ENCODE measurements around the gene PLEKHA5. TPM values are rescaled to one million over a fixed set of nuclear protein-coding genes. Genes with fewer than 3 reads are reported as not detected.
A peak's percentile ranks its signal among the peaks of the same experiment; 100 is the strongest.

PLEKHA5 gene
- total RNA-seq, 2 donors from 2014 or later = 8.9 to 10.3 TPM

GRCh38 chr12:19110221-19110940 is 19.2 kb upstream of the PLEKHA5 start:
- Mint-ChIP-seq H3K4me3 (no peak overlapping the region), H3K27me3 (peaks cover 19% of the 10 kb centered on the region), H3K27ac (no peak overlapping the region), H3K4me1 (no peaks in the 10 kb centered on the region), H3K36me3 (ENCODE audit: low read depth) (no peaks in the 10 kb centered on the region)
- DNase-seq (no peak), ATAC-seq (no peak)
- no peaks in the 10 kb centered on the region for H3K9me3 ChIP-seq (ENCODE audit: control insufficient read depth, low read length, poor library complexity, severe bottlenecking)

- H3K27ac Mint-ChIP-seq = no peak overlapping the region
- H3K4me1 Mint-ChIP-seq = no peaks in the 10 kb centered on the region
- peaks cover 13% of the 10 kb centered on the region for H3K27me3 Mint-ChIP-seq
- DNase-seq (no peak), ATAC-seq (no peak)
- no peaks in the 10 kb centered on the region for H3K9me3 ChIP-seq (ENCODE audit: control insufficient read depth, low read length, poor library complexity, severe bottlenecking)
- H3K4me3 Mint-ChIP-seq = no peak overlapping the region
- no peaks in the 10 kb centered on the region for H3K36me3 Mint-ChIP-seq (ENCODE audit: low read depth)
These were observed 16.1 kb upstream of the PLEKHA5 start for GRCh38 chr12:19113464-19113863.

- Mint-ChIP-seq H3K36me3 (ENCODE audit: low read depth) (no peaks in the 10 kb centered on the region), H3K27ac (no peak overlapping the region), H3K27me3 (peaks cover 12% of the 10 kb centered on the region), H3K4me3 (no peak overlapping the region), H3K4me1 (no peaks in the 10 kb centered on the region)
- H3K9me3 ChIP-seq (ENCODE audit: control insufficient read depth, low read length, poor library complexity, severe bottlenecking) = no peaks in the 10 kb centered on the region
- no peak for ATAC-seq
- DNase-seq = no peak
These were observed 14.2 kb upstream of the PLEKHA5 start for GRCh38 chr12:19115285-19115684.

DNA sequence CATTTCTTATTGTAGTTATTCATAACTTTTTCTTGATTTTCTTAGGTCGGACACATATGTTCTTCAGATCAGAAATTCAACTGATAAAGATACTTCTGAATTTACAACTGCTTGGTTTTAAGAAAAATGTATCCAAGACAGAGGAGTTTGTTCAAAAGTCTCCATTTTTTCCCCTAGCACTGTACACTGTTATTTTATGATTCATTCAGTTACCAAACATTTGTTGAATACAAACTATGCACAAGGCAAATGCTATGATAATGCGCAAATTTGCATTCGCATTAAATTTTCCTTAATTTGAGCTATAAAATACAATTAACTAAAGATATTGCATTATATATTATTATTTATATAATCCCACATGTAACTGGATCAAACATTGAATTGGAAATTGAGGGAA is 10.1 kb upstream of the PLEKHA5 start:
- no peaks in the 10 kb centered on the region for H3K4me1 Mint-ChIP-seq
- ATAC-seq (no peak), DNase-seq (no peak)
- no peak overlapping the region for H3K27ac Mint-ChIP-seq
- H3K36me3 Mint-ChIP-seq (ENCODE audit: low read depth) = no peaks in the 10 kb centered on the region
- no peaks in the 10 kb centered on the region for H3K9me3 ChIP-seq (ENCODE audit: control insufficient read depth, low read length, poor library complexity, severe bottlenecking)
- H3K4me3 Mint-ChIP-seq = no peak overlapping the region
- H3K27me3 Mint-ChIP-seq = peaks cover 10% of the 10 kb centered on the region

GRCh38 chr12:19120795-19121194 is 8.7 kb upstream of the PLEKHA5 start:
- H3K27ac Mint-ChIP-seq = no peak overlapping the region
- ATAC-seq (no peak), DNase-seq (no peak)
- no peaks in the 10 kb centered on the region for H3K9me3 ChIP-seq (ENCODE audit: control insufficient read depth, low read length, poor library complexity, severe bottlenecking)
- peaks cover 10% of the 10 kb centered on the region for H3K27me3 Mint-ChIP-seq
- H3K4me3 Mint-ChIP-seq = no peak overlapping the region
- H3K36me3 Mint-ChIP-seq (ENCODE audit: low read depth) = no peaks in the 10 kb centered on the region
- H3K4me1 Mint-ChIP-seq = no peaks in the 10 kb centered on the region

DNA sequence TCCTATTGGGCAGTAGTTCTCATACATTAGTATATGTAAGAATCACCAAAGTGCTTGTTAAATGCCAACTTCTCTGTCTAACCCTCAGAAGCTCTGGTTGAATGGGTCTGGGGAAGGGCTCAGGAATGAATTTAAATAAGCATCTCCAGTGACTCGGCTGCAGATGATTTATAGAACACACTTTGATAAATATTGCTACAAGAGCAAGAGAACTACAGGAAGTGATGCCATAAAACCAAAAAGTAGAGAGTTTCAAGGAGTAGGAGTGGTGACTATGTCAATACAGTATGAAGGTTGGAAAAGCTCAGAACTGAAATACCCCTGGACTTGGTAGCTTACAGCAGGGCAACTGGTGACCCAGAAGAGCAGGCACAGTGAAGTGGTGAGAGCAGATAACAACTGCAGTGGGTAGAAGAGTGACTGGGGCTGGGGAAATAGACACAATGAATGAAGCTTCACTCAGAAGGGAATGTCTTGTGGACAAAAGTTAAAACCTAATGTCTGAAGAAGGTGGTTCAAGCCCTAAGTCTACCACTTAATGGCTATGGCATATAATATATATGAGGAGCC is 8.0 kb upstream of the PLEKHA5 start:
- DNase-seq (no peak), ATAC-seq (no peak)
- Mint-ChIP-seq H3K27me3 (peaks cover 10% of the 10 kb centered on the region), H3K4me1 (no peaks in the 10 kb centered on the region), H3K4me3 (no peak overlapping the region), H3K27ac (no peak overlapping the region), H3K36me3 (ENCODE audit: low read depth) (no peaks in the 10 kb centered on the region)
- no peaks in the 10 kb centered on the region for H3K9me3 ChIP-seq (ENCODE audit: control insufficient read depth, low read length, poor library complexity, severe bottlenecking)

DNA sequence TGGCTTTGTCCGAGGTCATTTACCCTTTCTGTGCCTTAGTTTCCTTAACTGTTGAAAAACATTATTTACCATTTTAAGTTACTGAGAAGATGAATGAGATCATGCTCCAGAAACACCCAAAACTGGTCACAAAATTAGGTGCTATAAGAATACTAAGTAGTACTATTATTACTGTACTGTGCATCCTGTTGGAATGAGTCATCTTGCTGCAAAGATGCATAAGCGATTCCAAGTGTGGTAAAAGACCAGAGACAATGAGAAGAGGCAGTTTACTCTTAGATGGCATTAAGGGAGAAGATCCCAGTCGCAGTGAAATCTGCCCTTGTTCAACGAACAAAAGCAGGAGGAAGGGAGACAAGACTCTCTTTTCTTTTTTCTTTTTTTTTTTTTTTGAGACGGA is 4.2 kb upstream of the PLEKHA5 start:
- peaks cover 4% of the 10 kb centered on the region for H3K9me3 ChIP-seq (ENCODE audit: control insufficient read depth, low read length, poor library complexity, severe bottlenecking)
- ATAC-seq = no peak
- Mint-ChIP-seq H3K27ac (no peak overlapping the region), H3K27me3 (no peaks in the 10 kb centered on the region), H3K4me3 (no peak overlapping the region), H3K4me1 (peaks cover 2% of the 10 kb centered on the region), H3K36me3 (ENCODE audit: low read depth) (no peaks in the 10 kb centered on the region)
- DNase-seq = no peak

- H3K27ac Mint-ChIP-seq = no peak overlapping the region
- peaks cover 6% of the 10 kb centered on the region for H3K27me3 Mint-ChIP-seq
- ATAC-seq (no peak), DNase-seq (no peak)
- peaks cover 4% of the 10 kb centered on the region for H3K9me3 ChIP-seq (ENCODE audit: control insufficient read depth, low read length, poor library complexity, severe bottlenecking)
- H3K36me3 Mint-ChIP-seq (ENCODE audit: low read depth) = peaks cover 2% of the 10 kb centered on the region
- H3K4me1 Mint-ChIP-seq = peaks cover 13% of the 10 kb centered on the region
- no peak overlapping the region for H3K4me3 Mint-ChIP-seq
These were observed 2.3 kb upstream of the PLEKHA5 start for GRCh38 chr12:19127270-19127669.

DNA sequence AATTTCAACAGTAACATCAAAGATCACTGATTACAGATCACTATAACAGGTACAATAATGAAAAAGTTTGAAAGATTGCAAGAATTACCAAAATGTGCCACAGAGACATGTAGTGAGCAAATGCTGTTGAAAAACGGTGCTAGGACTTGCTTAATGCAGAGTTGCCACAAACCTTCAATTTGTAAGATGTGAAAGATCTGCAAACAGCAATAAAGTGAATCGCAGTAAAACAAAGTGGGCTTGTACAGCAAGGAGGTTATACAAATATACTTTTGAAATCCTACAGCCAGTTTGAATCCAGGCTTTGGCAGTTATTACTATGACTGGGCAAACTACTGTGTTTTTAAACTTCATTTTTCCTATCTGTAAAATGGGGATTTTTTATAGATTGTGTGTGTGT is 1.0 kb upstream of the PLEKHA5 start:
- peaks cover 13% of the 10 kb centered on the region for H3K4me1 Mint-ChIP-seq
- peaks cover 6% of the 10 kb centered on the region for H3K27me3 Mint-ChIP-seq
- ATAC-seq (no peak), DNase-seq (no peak)
- H3K27ac Mint-ChIP-seq = peak overlapping the region; percentile 22
- peak overlapping the region; percentile 85 for H3K4me3 Mint-ChIP-seq
- peaks cover 4% of the 10 kb centered on the region for H3K9me3 ChIP-seq (ENCODE audit: control insufficient read depth, low read length, poor library complexity, severe bottlenecking)
- peaks cover 2% of the 10 kb centered on the region for H3K36me3 Mint-ChIP-seq (ENCODE audit: low read depth)

DNA sequence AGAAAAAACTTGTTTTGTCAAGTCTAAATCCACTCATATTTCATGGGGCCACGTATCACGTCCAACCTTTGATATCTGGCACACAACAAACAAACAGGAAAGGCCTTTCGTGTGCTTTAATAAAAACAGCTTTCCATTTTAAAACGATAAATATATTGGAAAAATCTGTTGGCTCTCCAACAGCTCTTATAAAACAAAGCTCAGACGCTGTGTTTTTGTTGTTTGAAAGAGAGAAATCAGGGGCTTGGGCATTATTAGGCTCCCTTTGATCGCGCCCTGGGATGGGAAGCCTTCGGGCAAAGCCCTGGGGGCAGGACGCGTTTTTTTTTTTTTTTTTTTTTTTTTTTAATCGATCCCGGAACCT is 429 bp upstream of the PLEKHA5 start:
- H3K9me3 ChIP-seq (ENCODE audit: control insufficient read depth, low read length, poor library complexity, severe bottlenecking) = peaks cover 4% of the 10 kb centered on the region
- H3K27me3 Mint-ChIP-seq = peaks cover 6% of the 10 kb centered on the region
- peaks cover 13% of the 10 kb centered on the region for H3K4me1 Mint-ChIP-seq
- H3K36me3 Mint-ChIP-seq (ENCODE audit: low read depth) = peaks cover 2% of the 10 kb centered on the region
- no peak for DNase-seq
- H3K4me3 Mint-ChIP-seq = peak overlapping the region; percentile 85
- peak overlapping the region; percentile 22 for H3K27ac Mint-ChIP-seq
- ATAC-seq = no peak

DNA sequence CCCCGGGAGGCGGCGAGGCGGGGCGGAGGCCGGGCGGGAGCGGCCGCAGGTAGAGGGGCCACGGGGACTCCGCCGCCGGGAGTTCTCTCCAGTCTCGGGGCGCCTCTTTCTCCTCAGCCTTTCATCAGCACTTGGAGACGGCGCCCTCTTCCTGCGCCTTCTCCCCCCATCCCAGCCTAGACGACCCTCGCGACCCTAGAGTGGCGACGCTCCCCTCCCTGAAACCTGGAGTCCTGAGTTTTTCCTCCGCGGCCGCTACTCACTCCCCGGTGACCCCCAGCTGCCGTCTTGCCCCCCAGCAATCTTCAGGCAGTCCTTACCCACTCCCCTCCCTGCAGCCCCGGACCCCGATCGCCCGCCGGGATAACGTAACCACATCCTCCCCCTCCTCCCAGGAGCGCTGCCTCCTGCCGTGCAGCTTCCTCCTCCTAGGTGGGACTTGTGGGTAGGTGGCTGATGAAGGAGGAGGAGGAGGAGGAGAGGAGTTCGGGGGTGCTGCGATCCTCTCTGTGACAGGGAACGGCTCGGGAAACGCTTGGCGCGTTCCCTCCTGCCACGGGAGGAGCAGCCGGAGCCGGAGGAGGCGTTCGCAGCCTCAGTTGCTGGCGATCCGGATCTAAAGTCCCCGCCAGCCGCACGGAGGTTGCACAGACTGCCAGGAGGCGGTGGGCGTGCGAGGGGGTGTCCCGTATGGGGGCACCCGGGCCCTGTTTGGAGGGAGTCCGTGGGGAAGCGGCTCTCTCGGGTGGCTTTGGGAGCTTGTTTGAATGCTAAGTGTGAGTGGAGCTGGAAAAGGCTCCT is 891 bp downstream of the PLEKHA5 start:
- H3K4me3 Mint-ChIP-seq = peak overlapping the region; percentile 94

DNA sequence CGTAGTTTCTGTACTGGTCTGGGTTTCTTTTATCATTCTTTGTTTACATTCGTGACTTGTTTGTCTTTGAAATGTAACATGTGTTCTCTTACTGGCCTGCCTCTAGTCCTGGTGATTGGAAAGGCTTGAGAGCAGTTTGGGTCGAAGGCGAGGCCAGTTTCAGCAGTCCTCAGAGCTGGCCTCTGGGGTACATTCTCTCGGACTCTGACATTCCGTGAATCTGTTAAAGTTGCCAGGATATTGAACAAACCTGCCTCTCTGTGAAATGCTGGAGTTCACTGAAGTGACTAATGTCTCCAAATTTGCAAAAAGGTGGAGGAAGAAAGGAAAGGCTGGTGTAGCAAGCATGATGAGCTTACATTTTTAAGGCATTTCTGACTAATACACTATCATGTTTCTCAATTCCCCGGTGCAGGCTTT is 1.5 kb downstream of the PLEKHA5 start:
- Mint-ChIP-seq H3K4me3 (peak overlapping the region; percentile 94), H3K4me1 (peaks cover 13% of the 10 kb centered on the region), H3K36me3 (ENCODE audit: low read depth) (peaks cover 2% of the 10 kb centered on the region), H3K27me3 (peaks cover 6% of the 10 kb centered on the region), H3K27ac (no peak overlapping the region)
- H3K9me3 ChIP-seq (ENCODE audit: control insufficient read depth, low read length, poor library complexity, severe bottlenecking) = peaks cover 4% of the 10 kb centered on the region
- no peak for DNase-seq
- ATAC-seq = no peak

More for the DNA sequence above, 891 bp downstream of the PLEKHA5 start:
- DNase-seq = peak; percentile 5 to 16 (median 9)
- H3K36me3 Mint-ChIP-seq (ENCODE audit: low read depth) = peaks cover 2% of the 10 kb centered on the region
- H3K4me1 Mint-ChIP-seq = peaks cover 13% of the 10 kb centered on the region
- peaks cover 4% of the 10 kb centered on the region for H3K9me3 ChIP-seq (ENCODE audit: control insufficient read depth, low read length, poor library complexity, severe bottlenecking)
- no peak overlapping the region for H3K27ac Mint-ChIP-seq
- peaks cover 6% of the 10 kb centered on the region for H3K27me3 Mint-ChIP-seq
- ATAC-seq = peak; percentile 16

DNA sequence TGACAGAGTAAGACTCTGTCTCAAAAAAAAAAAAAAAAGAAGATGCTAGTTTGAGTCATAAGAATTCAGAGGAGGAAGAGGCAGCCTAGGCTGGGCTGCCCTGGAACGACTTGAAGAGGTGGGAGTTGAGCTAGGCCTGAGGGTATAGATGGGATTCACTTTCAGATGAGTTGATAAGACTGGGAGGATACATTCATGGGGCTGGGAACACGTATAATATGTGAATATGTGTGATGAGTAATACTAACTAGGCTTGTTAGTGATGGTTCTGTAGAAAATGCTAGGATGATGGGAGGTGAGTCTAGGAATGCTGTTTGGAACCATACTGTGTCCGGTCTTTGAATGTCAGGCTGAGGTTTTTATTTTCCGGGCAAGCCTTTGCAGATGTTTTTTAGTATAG is 9.0 kb downstream of the PLEKHA5 start:
- no peaks in the 10 kb centered on the region for H3K9me3 ChIP-seq (ENCODE audit: control insufficient read depth, low read length, poor library complexity, severe bottlenecking)
- no peak for DNase-seq
- Mint-ChIP-seq H3K4me3 (no peak overlapping the region), H3K27me3 (no peaks in the 10 kb centered on the region), H3K27ac (no peak overlapping the region), H3K4me1 (peaks cover 2% of the 10 kb centered on the region), H3K36me3 (ENCODE audit: low read depth) (peaks cover 3% of the 10 kb centered on the region)
- ATAC-seq = no peak
